Measurements from ENCODE around the gene APC. TPM values are rescaled to one million over a fixed set of nuclear protein-coding genes. Genes with fewer than 3 reads are reported as not detected.

Gene APC
- total RNA-seq, 1 experiment from 2014 or later = 40.0 TPM

Other genes with a start within 250 kb of the APC start
- gene SRP19, start 123.4 kb downstream of the APC start, total RNA-seq (2021) = 41.0 to 56.4 TPM (median 48.8 TPM) in 3 replicates
- gene REEP5, start 184.3 kb downstream of the APC start, total RNA-seq (2021) = 49.6 to 54.3 TPM (median 53.0 TPM) in 3 replicates
- 186 to 207 TPM (median 191 TPM) in 3 replicates for gene DCP2, start 238.9 kb downstream of the APC start, total RNA-seq (2021)

Data from WTC11 (cell line).